IMR-90 (cell line): ENCODE results near the gene MKRN2OS. TPM values are rescaled to one million over a fixed set of nuclear protein-coding genes. Genes with fewer than 3 reads are reported as not detected.

Experiments used
- ATAC-seq: fragments of 200-7000 bp; cut with Tn5 transposase; 2 replicates; pipeline ENCODE4 v1.9.1; 2020; ENCODE audit warnings: low read depth, mild to moderate bottlenecking, moderate library complexity
- BruUV-seq: library from RNA; stranded (reverse); fragments of 400-500 nt; replicated peaks from 2 replicates; lab custom pipeline; 2021; lab: Mats Ljungman, UMichigan
- CTCF ChIA-PET: fragments of 300-600 bp; formaldehyde crosslinking; extraction: SDS; loops from one replicate; lab custom pipeline; 2021; ENCODE audit warnings: antibody characterized with exemption; lab: Yijun Ruan, JAX
- POLR2A ChIA-PET: fragments of 300-600 bp; sonication (Branson Sonifier 250); formaldehyde crosslinking; loops from one replicate; lab custom pipeline; 2022; ENCODE audit warnings: antibody characterized with exemption; ENCODE audit not compliant: unreplicated experiment; lab: Charles Lee
- DNase-seq: peaks from one replicate; pipeline ENCODE4 v3.0.0; 2013
- H2AFZ ChIP-seq: replicated peaks from 2 replicates; pipeline ENCODE3; 2013; ENCODE audit warnings: low read length, mild to moderate bottlenecking; ENCODE audit not compliant: poor library complexity
- H2AK5ac ChIP-seq: 2 replicates; pipeline ENCODE4 v1.6.1; 2013; ENCODE audit warnings: low read depth, low read length, inconsistent platforms
- H2AK9ac ChIP-seq: replicated peaks from 2 replicates; pipeline ENCODE3; 2013; ENCODE audit warnings: mild to moderate bottlenecking, low read depth, low read length, moderate library complexity; ENCODE audit not compliant: poor library complexity
- H2BK120ac ChIP-seq: 2 replicates; pipeline ENCODE4 v1.6.1; 2013; ENCODE audit warnings: low read depth, low read length, inconsistent platforms
- H2BK15ac ChIP-seq: 3 replicates; pipeline ENCODE4 v1.6.1; 2013; ENCODE audit warnings: low read depth, low read length, inconsistent platforms
- H2BK20ac ChIP-seq: 2 replicates; pipeline ENCODE4 v1.6.1; 2013; ENCODE audit warnings: low read depth, mild to moderate bottlenecking, inconsistent platforms, low read length, moderate library complexity
- H2BK5ac ChIP-seq: 2 replicates; pipeline ENCODE4 v1.6.1; 2013; ENCODE audit warnings: mild to moderate bottlenecking, low read depth, low read length, inconsistent platforms; ENCODE audit not compliant: poor library complexity, severe bottlenecking
- H3K14ac ChIP-seq: replicated peaks from 2 replicates; pipeline ENCODE4 v1.6.1; 2013; ENCODE audit warnings: low read depth, low read length, inconsistent platforms
- H3K18ac ChIP-seq: 2 replicates; pipeline ENCODE4 v1.6.1; 2013; ENCODE audit warnings: low read depth, low read length, control low read depth
- H3K23ac ChIP-seq: 2 replicates; pipeline ENCODE4 v1.6.1; 2013; ENCODE audit warnings: low read depth, low read length, inconsistent platforms
- H3K27ac ChIP-seq: 2 replicates; pipeline ENCODE4 v1.5.1; 2013; ENCODE audit warnings: mild to moderate bottlenecking, control low read depth, low read length; ENCODE audit not compliant: insufficient read depth
- H3K27me3 ChIP-seq: 2 replicates; pipeline ENCODE4 v1.6.1; 2013; ENCODE audit warnings: low read length; ENCODE audit not compliant: control insufficient read depth, insufficient read depth
- H3K36me3 ChIP-seq: 2 replicates; pipeline ENCODE4 v1.6.1; 2013; ENCODE audit warnings: low read length, mixed read lengths; ENCODE audit not compliant: control insufficient read depth, insufficient read depth
- H3K4ac ChIP-seq: 2 replicates; pipeline ENCODE4 v1.6.1; 2013; ENCODE audit warnings: low read depth, low read length, inconsistent platforms
- H3K4me1 ChIP-seq: 2 replicates; pipeline ENCODE4 v1.6.1; 2013; ENCODE audit warnings: low read length, mixed read lengths; ENCODE audit not compliant: control insufficient read depth, insufficient read depth
- H3K4me2 ChIP-seq: 2 replicates; pipeline ENCODE4 v1.6.1; 2013; ENCODE audit warnings: low read depth, mild to moderate bottlenecking, control low read depth, low read length, moderate library complexity
- H3K4me3 ChIP-seq: 2 replicates; pipeline ENCODE4 v1.5.1; 2013; ENCODE audit warnings: low read depth, mild to moderate bottlenecking, control low read depth, low read length, moderate library complexity; ENCODE audit not compliant: insufficient read depth
- H3K56ac ChIP-seq: 2 replicates; pipeline ENCODE4 v1.6.1; 2013; ENCODE audit warnings: low read length, inconsistent platforms; ENCODE audit not compliant: insufficient read depth; ENCODE audit errors: extremely low read depth
- H3K79me1 ChIP-seq, 2 experiments: 2 replicates each; pipeline ENCODE4 v1.6.1; 2013; ENCODE audit warnings: low read length in 2 of 2, inconsistent platforms in 1 of 2, low read depth in 1 of 2
- H3K9ac ChIP-seq: 2 replicates; pipeline ENCODE4 v1.6.1; 2013; ENCODE audit warnings: low read depth, low read length, control low read depth
- H3K9me1 ChIP-seq: 2 replicates; pipeline ENCODE4 v1.6.1; 2013; ENCODE audit warnings: low read length, inconsistent platforms; ENCODE audit not compliant: insufficient read depth
- H3K9me3 ChIP-seq: 2 replicates; pipeline ENCODE4 v1.6.1; 2013; ENCODE audit warnings: low read length; ENCODE audit not compliant: control insufficient read depth, insufficient read depth
- H4K20me1 ChIP-seq: 2 replicates; pipeline ENCODE4 v1.6.1; 2013; ENCODE audit warnings: low read length, inconsistent platforms; ENCODE audit not compliant: insufficient read depth
- H4K5ac ChIP-seq: 2 replicates; pipeline ENCODE4 v1.6.1; 2013; ENCODE audit warnings: mild to moderate bottlenecking, low read depth, low read length, control low read depth
- H4K8ac ChIP-seq, 2 experiments: 2 replicates each; pipeline ENCODE4 v1.6.1; 2013; ENCODE audit warnings: low read depth in 2 of 2, low read length in 2 of 2, control low read depth in 1 of 2, inconsistent platforms in 1 of 2
- H4K91ac ChIP-seq: 2 replicates; pipeline ENCODE4 v1.6.1; 2013; ENCODE audit warnings: low read depth, low read length, inconsistent platforms; ENCODE audit not compliant: insufficient read depth
- POLR2A ChIP-seq: IDR thresholded peaks from 2 replicates; pipeline ENCODE4 v1.6.1; 2012; ENCODE audit warnings: mild to moderate bottlenecking, low read depth, low read length
- WGBS, 2 experiments: methylation state at CpG; one replicate each; pipeline versions ENCODE4 v1.1.5 to v1.1.7; 2013; ENCODE audit warnings: missing lambda C conversion rate in 2 of 2; ENCODE audit not compliant: insufficient read length in 1 of 2; ENCODE audit errors: extremely low coverage in 2 of 2; 5-methylcytosine and 5-hydroxymethylcytosine counted together
- dilution Hi-C: fragments of 300-500 bp; cut with HindIII; formaldehyde crosslinking; loops from one replicate; pipeline ENCODE4 v1.14.3; 2018; ENCODE audit warnings: low sequenced_read_pairs; ENCODE audit not compliant: unreplicated experiment
- in situ Hi-C: fragments of 300-500 bp; cut with MboI; formaldehyde crosslinking; loops from 3 replicates; pipeline ENCODE4 v1.14.3; 2019; ENCODE audit warnings: low sequenced_read_pairs, inconsistent platforms, mixed read lengths
- intact Hi-C: fragments of 100-400 bp; cut with micrococcal nuclease; formaldehyde crosslinking; loops from 2 replicates; pipeline ENCODE4 v1.10.0; 2022
- polyA plus RNA-seq, 3 experiments: library from polyadenylated mRNA; depleted of rRNA; stranded (reverse); fragments of >200 nt; gene quantifications; 2 replicates each; pipeline ENCODE4 v1.2.3, GENCODE V29; 2012; ENCODE audit warnings: low replicate concordance in 1 of 3
- total RNA-seq: library from RNA; depleted of rRNA; stranded (reverse); fragments of >200 nt; gene quantifications from 2 replicates; pipeline ENCODE4 v1.2.3, GENCODE V29; 2012

MKRN2OS gene
- total and polyA plus RNA-seq, 2 of the 4 experiments (the other 2 are of a cell fraction) = not detected

DNA sequence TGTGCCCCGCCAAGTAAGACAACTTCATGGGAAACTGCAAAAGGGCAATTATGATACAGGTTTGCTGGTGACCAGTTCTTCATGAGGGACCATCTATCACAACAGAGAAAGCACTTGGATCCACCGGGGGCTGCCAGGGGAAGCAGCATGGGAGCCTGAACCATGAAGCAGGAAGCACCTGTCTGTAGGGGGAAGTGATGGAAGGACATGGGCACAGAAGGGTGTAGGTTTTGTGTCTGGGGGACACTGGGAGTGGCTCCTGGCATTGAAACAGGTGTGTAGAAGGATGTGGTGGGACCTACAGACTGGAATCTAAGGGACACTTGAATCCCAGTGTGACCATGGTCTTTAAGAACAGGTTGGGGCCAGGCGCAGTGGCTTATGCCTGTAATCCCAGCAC lies 34.2 kb upstream of the MKRN2OS start:
- Histone ChIP-seq H2AK5ac (peak overlapping the region; percentile 34; the same call in 1 of the 2 replicates), H2BK5ac (no peak overlapping the region), H3K9ac (no peak overlapping the region), H2BK15ac (no peak overlapping the region), H4K91ac (no peak overlapping the region), H3K4me3 (no peak overlapping the region), H3K4me2 (no peak overlapping the region), H3K23ac (no peak overlapping the region), H3K4me1 (peaks cover 20% of the 10 kb centered on the region), H3K18ac (no peak overlapping the region), H3K27ac (no peak overlapping the region), H2AK9ac (no peak overlapping the region), H3K56ac (no peak overlapping the region), H3K9me1 (peaks cover 15% of the 10 kb centered on the region), H3K9me3 (no peaks in the 10 kb centered on the region), H2AFZ (no peak overlapping the region), H3K14ac (no peak overlapping the region; the same call in 1 of the 2 replicates), H3K4ac (peak overlapping the region; percentile 2; the same call in 1 of the 2 replicates), H4K5ac (0 out of 2 replicates have a peak overlapping the region, but pooled peaks have one; percentile 30), H3K79me1 (peaks cover 25 to 79% of the 10 kb centered on the region in 2 experiments), H2BK20ac (no peak overlapping the region), H3K36me3 (peaks cover 53% of the 10 kb centered on the region), H3K27me3 (no peaks in the 10 kb centered on the region), H2BK120ac (no peak overlapping the region), H4K20me1 (peaks cover 44% of the 10 kb centered on the region), H4K8ac (peak overlapping the region in 1 of 2 experiments; percentile 5; a peak in 1 of 4 replicates)
- ATAC-seq (no peak), DNase-seq (no peak)
- TF ChIP-seq POLR2A = no peak
- WGBS, 2 experiments = no CpG with 5 or more reads among the region's 3 CpGs
- in situ Hi-C loops (no loop called here), intact Hi-C loops (loop anchor here (5.0 kb wide), 1 partner anchor 442 kb away; no protein-coding TSS in a partner anchor), dilution Hi-C loops (no loop called here)
- ChIA-PET POLR2A (no interaction called here), CTCF (no interaction called here)
- BruUV-seq = no TSS peak
